Endothelial cell of umbilical vein (primary cell): ENCODE measurements around the gene SPPL2B. TPM values are rescaled to one million over a fixed set of nuclear protein-coding genes. Genes with fewer than 3 reads are reported as not detected.

Source experiments
- BruUV-seq: library from RNA; stranded (reverse); fragments of 400-500 nt; replicated peaks from 2 replicates; lab custom pipeline; 2021; lab: Mats Ljungman, UMichigan
- CTCF ChIA-PET: fragments of 300-600, 350-600 bp; sonication (Branson Sonifier 250); formaldehyde crosslinking; loops from one replicate; lab custom pipeline; 2021; ENCODE audit warnings: antibody characterized with exemption, inconsistent platforms; lab: Charles Lee
- POLR2A ChIA-PET: fragments of 300-600, 350-600 bp; sonication (Branson Sonifier 250); formaldehyde crosslinking; loops from one replicate; lab custom pipeline; 2021; ENCODE audit warnings: antibody characterized with exemption, inconsistent platforms; lab: Charles Lee
- DNase-seq: peaks from one replicate; pipeline ENCODE4 v3.0.0-alpha.2; 2011; ENCODE audit warnings: low read depth, low spot score
- FAIRE-seq: peaks from 2 replicates; lab custom pipeline; 2011; peaks lifted over from hg19 to GRCh38; lab: Jason Lieb, UNC
- H2AFZ ChIP-seq: 2 replicates; pipeline ENCODE4 v1.6.0; 2012; ENCODE audit warnings: low read depth, low read length, control low read depth, inconsistent platforms
- H3K27ac ChIP-seq: 2 replicates; pipeline ENCODE4 v1.5.1; 2011; ENCODE audit warnings: low read depth, mild to moderate bottlenecking, control low read depth, low read length, moderate library complexity; ENCODE audit not compliant: insufficient read depth
- H3K27me3 ChIP-seq, 2 experiments: 2 replicates each; pipeline versions ENCODE4 v1.6.0 to v1.6.1; 2011; ENCODE audit warnings: low read length in 2 of 2, mixed read lengths in 1 of 2; ENCODE audit not compliant: control insufficient read depth in 2 of 2, insufficient read depth in 2 of 2
- H3K36me3 ChIP-seq, 2 experiments: 2 replicates in 1 of 2; 3 replicates in 1 of 2; pipeline ENCODE4 v1.5.1; 2011; ENCODE audit warnings: low read length in 2 of 2, mild to moderate bottlenecking in 1 of 2, moderate library complexity in 1 of 2; ENCODE audit not compliant: control insufficient read depth in 2 of 2, insufficient read depth in 2 of 2; ENCODE audit errors: extremely low read depth in 1 of 2
- H3K4me1 ChIP-seq: 3 replicates; pipeline ENCODE4 v1.5.1; 2011; ENCODE audit warnings: mild to moderate bottlenecking, low read length; ENCODE audit not compliant: control insufficient read depth, insufficient read depth; ENCODE audit errors: extremely low read depth
- H3K4me2 ChIP-seq: 2 replicates; pipeline ENCODE4 v1.6.1; 2011; ENCODE audit warnings: low read length, control low read depth, mixed read lengths; ENCODE audit not compliant: insufficient read depth
- H3K4me3 ChIP-seq, 3 experiments: fragments of 200-600 bp in 1 of 3; sonication (generic), shearing (Covaris generic) in 1 of 3; replicated peaks in 1 of 3; 2 replicates each; pipeline ENCODE4 v1.5.1; 2011 to 2016; ENCODE audit warnings: control low read depth in 3 of 3, low read length in 3 of 3, mild to moderate bottlenecking in 2 of 3, inconsistent platforms in 1 of 3, low read depth in 1 of 3, moderate library complexity in 1 of 3; ENCODE audit not compliant: insufficient read depth in 1 of 3
- H3K79me2 ChIP-seq: 2 replicates; pipeline ENCODE4 v1.6.0; 2012; ENCODE audit warnings: low read length, inconsistent platforms; ENCODE audit not compliant: control insufficient read depth, insufficient read depth
- H3K9ac ChIP-seq: replicated peaks from 2 replicates; pipeline ENCODE3; 2011; ENCODE audit warnings: low read length, control low read depth; ENCODE audit not compliant: insufficient read depth; ENCODE audit errors: extremely low read depth
- H3K9me1 ChIP-seq: replicated peaks from 3 replicates; pipeline ENCODE4 v1.6.0; 2011; ENCODE audit warnings: mild to moderate bottlenecking, low read length; ENCODE audit not compliant: control insufficient read depth, insufficient read depth; ENCODE audit errors: extremely low read depth
- H3K9me3 ChIP-seq: replicated peaks from 2 replicates; pipeline ENCODE4 v1.5.1; 2012; ENCODE audit warnings: low read length, inconsistent platforms; ENCODE audit not compliant: control insufficient read depth, insufficient read depth
- H4K20me1 ChIP-seq: replicated peaks from 2 replicates; pipeline ENCODE3; 2011; ENCODE audit warnings: mild to moderate bottlenecking, low read length; ENCODE audit not compliant: control insufficient read depth, insufficient read depth; ENCODE audit errors: extremely low read depth
- CTCF ChIP-seq, 2 donors: IDR thresholded peaks; 1 replicate in 1 of 2; 2 replicates in 1 of 2; pipeline ENCODE4 v1.5.1; 2011; ENCODE audit warnings: low read length in 2 of 2, mild to moderate bottlenecking in 2 of 2, moderate library complexity in 2 of 2, control low read depth in 1 of 2, inconsistent platforms in 1 of 2, low read depth in 1 of 2; ENCODE audit not compliant: insufficient read depth in 1 of 2; ENCODE audit errors: extremely low read depth in 1 of 2
- EZH2 ChIP-seq: IDR thresholded peaks from 2 replicates; pipeline ENCODE4 v1.6.1; 2012; ENCODE audit warnings: borderline replicate concordance, low read depth, mild to moderate bottlenecking, moderate library complexity, low read length, inconsistent platforms; ENCODE audit not compliant: severe bottlenecking
- FOS ChIP-seq: IDR thresholded peaks from 2 replicates; pipeline ENCODE4 v1.6.1; 2011; ENCODE audit warnings: mild to moderate bottlenecking, low read length, moderate library complexity, borderline replicate concordance; ENCODE audit not compliant: insufficient read depth
- GATA2 ChIP-seq: IDR thresholded peaks from 2 replicates; pipeline ENCODE4 v1.7.0; 2011; ENCODE audit warnings: low read depth, mild to moderate bottlenecking, moderate library complexity, mixed read lengths, low read length; ENCODE audit not compliant: insufficient read length, insufficient read depth
- JUN ChIP-seq: IDR thresholded peaks from 2 replicates; pipeline ENCODE4 v1.6.1; 2011; ENCODE audit warnings: borderline replicate concordance, low read depth; ENCODE audit not compliant: insufficient read length, insufficient read depth
- MAX ChIP-seq: IDR thresholded peaks from 2 replicates; pipeline ENCODE4 v1.6.1; 2011; ENCODE audit not compliant: insufficient read depth, insufficient read length
- MYC ChIP-seq: IDR thresholded peaks from one replicate; pipeline ENCODE4 v1.6.1; 2011; ENCODE audit warnings: mild to moderate bottlenecking, low read depth, low read length
- POLR2A ChIP-seq: IDR thresholded peaks from 2 replicates; pipeline ENCODE4 v1.6.1; 2012; ENCODE audit warnings: low read depth, mild to moderate bottlenecking, control low read depth, low read length
- POLR2AphosphoS5 ChIP-seq: IDR thresholded peaks from 2 replicates; pipeline ENCODE4 v1.6.1; 2012; ENCODE audit warnings: low read depth, mild to moderate bottlenecking, control low read depth, low read length, moderate library complexity; ENCODE audit not compliant: insufficient read depth
- dilution Hi-C: fragments of 300-500 bp; cut with MboI; formaldehyde crosslinking; loops from one replicate; pipeline ENCODE4 v1.15.0; 2019; ENCODE audit warnings: low sequenced_read_pairs; ENCODE audit not compliant: extremely low pct_ligation_motif_present
- intact Hi-C: fragments of 100-400 bp; cut with micrococcal nuclease; formaldehyde crosslinking; loops from one replicate; pipeline ENCODE4 v1.10.0; 2022
- polyA plus RNA-seq, 4 experiments: library from polyadenylated mRNA; depleted of rRNA in 3 of 4; stranded (reverse) in 3 of 4; unstranded in 1 of 4; fragments of >200 nt; gene quantifications; 2 replicates each; pipeline versions ENCODE4 v1.2.1 to v1.2.3, GENCODE V29; 2011 to 2012; ENCODE audit warnings: missing spikeins in 1 of 4
- total RNA-seq: library from RNA; stranded (reverse); gene quantifications from 2 replicates; pipeline ENCODE4 v1.2.3, GENCODE V29; 2021

SPPL2B gene
- total and polyA plus RNA-seq, 2 donors (not counting 3 experiments of a cell fraction or from before 2014, with no cell fraction given), result 60.7 to 62.7 TPM

GRCh38 chr19:2315121-2315817 is 13.2 kb upstream of the SPPL2B start:
- Histone ChIP-seq H3K4me3 (no peak overlapping the region), H3K36me3 (no peaks in the 10 kb centered on the region), H3K9me1 (no peaks in the 10 kb centered on the region), H3K9ac (no peak overlapping the region), H3K9me3 (peaks cover 2% of the 10 kb centered on the region), H3K4me2 (no peak overlapping the region), H3K27ac (no peak overlapping the region), H3K27me3 (peaks cover 1 to 10% of the 10 kb centered on the region in 2 experiments), H3K79me2 (no peaks in the 10 kb centered on the region), H2AFZ (no peak overlapping the region), H4K20me1 (no peaks in the 10 kb centered on the region), H3K4me1 (no peaks in the 10 kb centered on the region)
- no TSS peak for BruUV-seq
- POLR2A ChIA-PET, result no interaction called here
- TF ChIP-seq GATA2, result no peak
- TF ChIP-seq FOS, result no peak
- no peak for TF ChIP-seq JUN
- no peak for TF ChIP-seq MYC
- no peak for TF ChIP-seq MAX
- TF ChIP-seq CTCF (IDR thresholded peaks at IDR 0.05; ENCODE audit: extremely low read depth in 1 of 2, insufficient read depth in 1 of 2, low read depth in 1 of 2, low read length in 2 of 2), result no peak
- no peak for TF ChIP-seq POLR2A
- TF ChIP-seq EZH2, result no peak
- no peak for TF ChIP-seq POLR2AphosphoS5
- dilution Hi-C loops, result no loop called here
- no peak for DNase-seq
- FAIRE-seq, result no peak
- CTCF ChIA-PET, result interaction anchor here (0.6 to 3.0 kb wide), 24 partner anchors 9 to 385 kb away, joined by 3 to 36 read pairs (median 4); partner anchors contain the start of genes AP3D1, DOT1L, LSM7 and PLEKHJ1
- intact Hi-C loops, result loop anchor here (10.0 kb wide), 1 partner anchor 380 kb away; no protein-coding TSS in a partner anchor
